ENCODE measurements around the gene CEACAM8.

DNA sequence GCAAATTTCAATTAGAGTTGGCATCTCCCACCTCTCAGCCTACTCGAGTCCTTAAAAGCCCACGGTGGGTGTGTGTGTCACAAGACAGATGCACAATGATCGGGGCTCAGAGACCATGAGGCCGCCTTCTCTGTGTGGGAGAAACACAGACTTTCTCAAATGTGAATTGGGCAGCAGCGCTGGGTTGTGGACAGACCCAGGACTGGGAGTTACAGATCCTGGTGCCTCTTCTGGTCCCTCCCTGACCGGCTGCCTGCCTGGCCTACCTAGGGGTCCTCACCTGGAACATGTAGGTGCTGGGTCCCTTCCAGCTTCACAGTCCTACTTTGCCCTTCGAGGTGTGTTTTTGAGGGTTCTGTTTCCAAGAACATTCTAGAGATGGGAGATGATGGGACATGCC, 4.9 kb downstream of the CEACAM8 start:
- TF ChIP-seq JUND (IDR thresholded peaks at IDR 0.05) (no peak), EZH2 (IDR thresholded peaks at IDR 0.05) (no peak), POLR2AphosphoS5 (IDR thresholded peaks at IDR 0.05; ENCODE audit: low read depth, low read length) (no peak), YY1 (IDR thresholded peaks at IDR 0.05; ENCODE audit: extremely low read depth, insufficient replicate concordance, low read depth, low read length) (no peak), POLR2A (IDR thresholded peaks at IDR 0.05; ENCODE audit: borderline replicate concordance, extremely low read depth, insufficient read depth, insufficient read length) (no peak), ZNF274 (IDR thresholded peaks at IDR 0.05; ENCODE audit: low read depth, low read length) (no peak), CEBPB (IDR thresholded peaks at IDR 0.05; ENCODE audit: low read depth) (no peak), ELF1 (IDR thresholded peaks at IDR 0.05; ENCODE audit: borderline replicate concordance, low read depth) (no peak)
- TF ChIP-seq, protein P1, sequence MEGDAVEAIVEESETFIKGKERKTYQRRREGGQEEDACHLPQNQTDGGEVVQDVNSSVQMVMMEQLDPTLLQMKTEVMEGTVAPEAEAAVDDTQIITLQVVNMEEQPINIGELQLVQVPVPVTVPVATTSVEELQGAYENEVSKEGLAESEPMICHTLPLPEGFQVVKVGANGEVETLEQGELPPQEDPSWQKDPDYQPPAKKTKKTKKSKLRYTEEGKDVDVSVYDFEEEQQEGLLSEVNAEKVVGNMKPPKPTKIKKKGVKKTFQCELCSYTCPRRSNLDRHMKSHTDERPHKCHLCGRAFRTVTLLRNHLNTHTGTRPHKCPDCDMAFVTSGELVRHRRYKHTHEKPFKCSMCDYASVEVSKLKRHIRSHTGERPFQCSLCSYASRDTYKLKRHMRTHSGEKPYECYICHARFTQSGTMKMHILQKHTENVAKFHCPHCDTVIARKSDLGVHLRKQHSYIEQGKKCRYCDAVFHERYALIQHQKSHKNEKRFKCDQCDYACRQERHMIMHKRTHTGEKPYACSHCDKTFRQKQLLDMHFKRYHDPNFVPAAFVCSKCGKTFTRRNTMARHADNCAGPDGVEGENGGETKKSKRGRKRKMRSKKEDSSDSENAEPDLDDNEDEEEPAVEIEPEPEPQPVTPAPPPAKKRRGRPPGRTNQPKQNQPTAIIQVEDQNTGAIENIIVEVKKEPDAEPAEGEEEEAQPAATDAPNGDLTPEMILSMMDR (IDR thresholded peaks at IDR 0.05 in 2 of 3, conservative IDR thresholded peaks at IDR 0.05 in 1 of 3; ENCODE audit: borderline replicate concordance in 1 of 3, insufficient read depth in 1 of 3, low read depth in 2 of 3, low read length in 2 of 3) = no peak
- TF ChIP-seq, protein P2, sequence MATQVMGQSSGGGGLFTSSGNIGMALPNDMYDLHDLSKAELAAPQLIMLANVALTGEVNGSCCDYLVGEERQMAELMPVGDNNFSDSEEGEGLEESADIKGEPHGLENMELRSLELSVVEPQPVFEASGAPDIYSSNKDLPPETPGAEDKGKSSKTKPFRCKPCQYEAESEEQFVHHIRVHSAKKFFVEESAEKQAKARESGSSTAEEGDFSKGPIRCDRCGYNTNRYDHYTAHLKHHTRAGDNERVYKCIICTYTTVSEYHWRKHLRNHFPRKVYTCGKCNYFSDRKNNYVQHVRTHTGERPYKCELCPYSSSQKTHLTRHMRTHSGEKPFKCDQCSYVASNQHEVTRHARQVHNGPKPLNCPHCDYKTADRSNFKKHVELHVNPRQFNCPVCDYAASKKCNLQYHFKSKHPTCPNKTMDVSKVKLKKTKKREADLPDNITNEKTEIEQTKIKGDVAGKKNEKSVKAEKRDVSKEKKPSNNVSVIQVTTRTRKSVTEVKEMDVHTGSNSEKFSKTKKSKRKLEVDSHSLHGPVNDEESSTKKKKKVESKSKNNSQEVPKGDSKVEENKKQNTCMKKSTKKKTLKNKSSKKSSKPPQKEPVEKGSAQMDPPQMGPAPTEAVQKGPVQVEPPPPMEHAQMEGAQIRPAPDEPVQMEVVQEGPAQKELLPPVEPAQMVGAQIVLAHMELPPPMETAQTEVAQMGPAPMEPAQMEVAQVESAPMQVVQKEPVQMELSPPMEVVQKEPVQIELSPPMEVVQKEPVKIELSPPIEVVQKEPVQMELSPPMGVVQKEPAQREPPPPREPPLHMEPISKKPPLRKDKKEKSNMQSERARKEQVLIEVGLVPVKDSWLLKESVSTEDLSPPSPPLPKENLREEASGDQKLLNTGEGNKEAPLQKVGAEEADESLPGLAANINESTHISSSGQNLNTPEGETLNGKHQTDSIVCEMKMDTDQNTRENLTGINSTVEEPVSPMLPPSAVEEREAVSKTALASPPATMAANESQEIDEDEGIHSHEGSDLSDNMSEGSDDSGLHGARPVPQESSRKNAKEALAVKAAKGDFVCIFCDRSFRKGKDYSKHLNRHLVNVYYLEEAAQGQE (IDR thresholded peaks at IDR 0.05; ENCODE audit: low read depth) = no peak

Data from HCT116 (cell line).